ENCODE data around the gene CLIC4.
"Not testable (repeated sequence)": the region's sequence is repeated elsewhere in the genome, so short reads cannot be mapped to it uniquely, and the experiment has no call there.

Gene CLIC4

GRCh38 chr1:24886241-24886640, 141.0 kb downstream of the CLIC4 start:
- no peak for DNase-seq

- DNase-seq, result no peak
These were observed 143.1 kb downstream of the CLIC4 start for GRCh38 chr1:24888061-24888970.

- DNase-seq, result no peak
These were observed 143.9 kb downstream of the CLIC4 start for GRCh38 chr1:24888971-24889676.

GRCh38 chr1:24890887-24891286, 145.6 kb downstream of the CLIC4 start:
- no peak for DNase-seq

GRCh38 chr1:24891367-24891766, 146.1 kb downstream of the CLIC4 start:
- DNase-seq, result not testable (repeated sequence)

GRCh38 chr1:24892188-24893153, 147.2 kb downstream of the CLIC4 start:
- no peak for DNase-seq

GRCh38 chr1:24893431-24893830, 148.2 kb downstream of the CLIC4 start:
- no peak for DNase-seq
